GM12872 (cell line): ENCODE data around the gene ABCF2.

Experiments used
- TF ChIP-seq, protein P1 (sequence below): IDR thresholded peaks from 3 replicates; pipeline ENCODE4 v1.5.1; 2011; ENCODE audit warnings: low read depth, mild to moderate bottlenecking, low read length, moderate library complexity; ENCODE audit not compliant: insufficient read depth

ABCF2 gene

DNA sequence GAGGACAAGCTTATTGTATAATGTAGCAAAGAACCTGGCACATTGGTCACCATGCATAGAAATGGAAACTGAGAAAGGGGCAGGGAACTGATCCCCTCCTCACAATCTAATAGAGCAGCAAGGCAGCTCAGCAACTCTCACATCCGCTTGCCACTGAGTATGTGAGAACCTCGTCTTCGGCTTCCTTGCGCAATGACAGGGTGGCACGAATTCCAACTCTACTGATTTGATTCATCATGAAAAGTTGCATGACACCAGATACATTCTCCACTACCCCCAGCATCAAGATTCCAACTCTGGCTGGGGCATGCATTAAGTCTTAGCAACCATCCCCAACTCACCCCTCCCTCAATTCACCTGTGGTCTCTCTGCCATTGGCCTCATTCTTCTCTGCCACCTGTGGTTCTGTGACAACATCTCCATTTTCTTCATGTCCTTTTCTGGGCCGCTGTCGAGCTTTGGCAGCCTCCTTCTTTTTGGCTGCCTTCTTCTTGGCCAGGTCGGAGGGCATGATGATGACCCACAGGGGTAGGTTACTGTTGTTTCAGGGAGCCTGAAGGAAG lies 976 bp downstream of the ABCF2 start:
- TF ChIP-seq, protein P1, sequence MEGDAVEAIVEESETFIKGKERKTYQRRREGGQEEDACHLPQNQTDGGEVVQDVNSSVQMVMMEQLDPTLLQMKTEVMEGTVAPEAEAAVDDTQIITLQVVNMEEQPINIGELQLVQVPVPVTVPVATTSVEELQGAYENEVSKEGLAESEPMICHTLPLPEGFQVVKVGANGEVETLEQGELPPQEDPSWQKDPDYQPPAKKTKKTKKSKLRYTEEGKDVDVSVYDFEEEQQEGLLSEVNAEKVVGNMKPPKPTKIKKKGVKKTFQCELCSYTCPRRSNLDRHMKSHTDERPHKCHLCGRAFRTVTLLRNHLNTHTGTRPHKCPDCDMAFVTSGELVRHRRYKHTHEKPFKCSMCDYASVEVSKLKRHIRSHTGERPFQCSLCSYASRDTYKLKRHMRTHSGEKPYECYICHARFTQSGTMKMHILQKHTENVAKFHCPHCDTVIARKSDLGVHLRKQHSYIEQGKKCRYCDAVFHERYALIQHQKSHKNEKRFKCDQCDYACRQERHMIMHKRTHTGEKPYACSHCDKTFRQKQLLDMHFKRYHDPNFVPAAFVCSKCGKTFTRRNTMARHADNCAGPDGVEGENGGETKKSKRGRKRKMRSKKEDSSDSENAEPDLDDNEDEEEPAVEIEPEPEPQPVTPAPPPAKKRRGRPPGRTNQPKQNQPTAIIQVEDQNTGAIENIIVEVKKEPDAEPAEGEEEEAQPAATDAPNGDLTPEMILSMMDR = no peak

DNA sequence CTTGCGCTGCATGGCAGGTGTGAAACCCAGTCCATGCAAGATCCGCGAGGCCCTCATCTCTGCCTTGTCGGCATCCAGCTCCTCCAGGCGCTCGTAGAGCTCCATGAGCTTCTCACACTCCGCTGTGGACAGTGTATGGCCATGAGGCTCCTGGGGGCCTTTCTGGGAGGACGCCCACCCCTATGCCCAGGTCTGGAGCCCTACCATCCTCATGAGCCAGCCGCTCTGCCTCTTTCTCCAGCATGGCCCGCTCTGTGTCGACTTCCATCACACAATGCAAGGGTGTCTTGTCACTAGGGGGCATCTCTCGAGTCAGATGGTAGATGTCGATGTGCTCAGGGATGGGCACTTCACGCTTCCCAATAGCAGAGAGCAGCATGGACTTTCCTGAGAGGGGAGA lies 3.3 kb downstream of the ABCF2 start:
- TF ChIP-seq, protein P1 = no peak

GRCh38 chr7:151218170-151218569 lies 8.8 kb downstream of the ABCF2 start:
- TF ChIP-seq, protein P1 = no peak

GRCh38 chr7:151215396-151215795 lies 11.6 kb downstream of the ABCF2 start:
- TF ChIP-seq, protein P1 = no peak

- TF ChIP-seq, protein P1 = no peak
Observed at GRCh38 chr7:151213826-151214225, 13.2 kb downstream of the ABCF2 start.

- TF ChIP-seq, protein P1 = no peak
Observed at GRCh38 chr7:151212626-151213025, 14.4 kb downstream of the ABCF2 start.

- TF ChIP-seq, protein P1 = no peak
Observed at GRCh38 chr7:151211155-151211772, 15.7 kb downstream of the ABCF2 start.
